DOHH2 (cell line): ENCODE measurements around the gene RASAL1.

Source experiments
- H3F3A ChIP-seq: fragments of 200-600 bp; sonication (generic), shearing (Covaris generic); 2 replicates; pipeline ENCODE4 v1.6.0; 2016; ENCODE audit warnings: antibody characterized with exemption, mild to moderate bottlenecking; ENCODE audit not compliant: control insufficient read depth, insufficient read depth
- H3K27ac ChIP-seq: fragments of 200-600 bp; sonication (generic); 2 replicates; pipeline ENCODE4 v1.5.1; 2014; ENCODE audit warnings: low read depth, mild to moderate bottlenecking, low read length, moderate library complexity
- H3K27me3 ChIP-seq: fragments of 200-600 bp; sonication (generic); 2 replicates; pipeline ENCODE4 v1.6.1; 2014; ENCODE audit warnings: mild to moderate bottlenecking, low read length, mixed read lengths; ENCODE audit not compliant: control insufficient read depth
- H3K36me3 ChIP-seq: fragments of 200-600 bp; sonication (generic); 2 replicates; pipeline ENCODE4 v1.6.1; 2014; ENCODE audit warnings: mild to moderate bottlenecking, low read length, moderate library complexity, mixed read lengths; ENCODE audit not compliant: control insufficient read depth
- H3K4me1 ChIP-seq: fragments of 200-600 bp; sonication (generic); 2 replicates; pipeline ENCODE4 v1.6.1; 2014; ENCODE audit warnings: mild to moderate bottlenecking, low read length, mixed read lengths; ENCODE audit not compliant: control insufficient read depth
- H3K4me2 ChIP-seq: fragments of 200-600 bp; sonication (generic); 2 replicates; pipeline ENCODE4 v1.6.0; 2014; ENCODE audit warnings: mild to moderate bottlenecking, low read length, moderate library complexity
- H3K4me3 ChIP-seq: fragments of 200-600 bp; sonication (generic); 2 replicates; pipeline ENCODE4 v1.5.1; 2014; ENCODE audit warnings: mild to moderate bottlenecking, low read length, mixed read lengths
- H3K79me2 ChIP-seq: fragments of 200-600 bp; sonication (generic); 2 replicates; pipeline ENCODE4 v1.6.1; 2014; ENCODE audit warnings: mild to moderate bottlenecking, low read length, mixed read lengths; ENCODE audit not compliant: control insufficient read depth
- H3K9me2 ChIP-seq: fragments of 200-600 bp; sonication (generic); replicated peaks from 2 replicates; pipeline ENCODE4 v1.6.1; 2014; ENCODE audit warnings: mild to moderate bottlenecking, low read length, mixed read lengths; ENCODE audit not compliant: control insufficient read depth
- H3K9me3 ChIP-seq: fragments of 200-600 bp; sonication (generic); 2 replicates; pipeline ENCODE4 v1.6.1; 2014; ENCODE audit warnings: antibody characterized with exemption, low read length, mixed read lengths; ENCODE audit not compliant: control insufficient read depth, insufficient read depth
- H4K20me1 ChIP-seq: fragments of 200-600 bp; sonication (generic); 2 replicates; pipeline ENCODE4 v1.6.0; 2014; ENCODE audit warnings: low read depth, mild to moderate bottlenecking, antibody characterized with exemption, low read length, moderate library complexity; ENCODE audit not compliant: control insufficient read depth, insufficient read depth
- EZH2phosphoT487 ChIP-seq: fragments of 200-600 bp; sonication (generic); IDR thresholded peaks from 2 replicates; pipeline ENCODE4 v1.6.1; 2017; ENCODE audit warnings: borderline replicate concordance, mild to moderate bottlenecking, antibody characterized with exemption, low read length, moderate library complexity, mixed read lengths
- TF ChIP-seq, protein P1 (sequence below): fragments of 200-600 bp; sonication (generic); IDR thresholded peaks from one replicate; pipeline ENCODE4 v1.5.1; 2014; ENCODE audit warnings: antibody characterized with exemption, mild to moderate bottlenecking, low read depth, low read length; ENCODE audit not compliant: poor library complexity, severe bottlenecking

Gene RASAL1

DNA sequence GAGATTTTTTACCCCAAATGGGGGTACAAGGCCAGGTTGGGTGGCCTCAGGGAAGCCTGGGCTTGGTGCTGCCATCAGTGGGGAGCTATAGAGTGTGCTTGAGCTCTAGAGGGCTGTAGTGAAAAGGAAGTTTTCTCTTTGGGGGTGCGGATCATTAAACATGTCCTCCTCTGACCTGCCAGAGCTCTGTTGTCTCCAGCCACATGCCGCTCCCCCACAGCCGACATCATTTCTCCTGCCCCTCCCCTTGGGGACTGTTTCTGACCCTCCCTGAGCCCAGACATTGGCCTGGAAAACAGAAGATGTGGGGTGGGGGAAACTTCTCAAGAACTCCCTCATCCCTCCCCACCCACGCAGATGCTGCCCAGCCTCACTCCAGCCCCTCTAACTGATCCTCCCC is 53.7 kb downstream of the RASAL1 start:
- H3K27me3 ChIP-seq, result no peaks in the 10 kb centered on the region
- TF ChIP-seq EZH2phosphoT487, result no peak
- TF ChIP-seq, protein P1, sequence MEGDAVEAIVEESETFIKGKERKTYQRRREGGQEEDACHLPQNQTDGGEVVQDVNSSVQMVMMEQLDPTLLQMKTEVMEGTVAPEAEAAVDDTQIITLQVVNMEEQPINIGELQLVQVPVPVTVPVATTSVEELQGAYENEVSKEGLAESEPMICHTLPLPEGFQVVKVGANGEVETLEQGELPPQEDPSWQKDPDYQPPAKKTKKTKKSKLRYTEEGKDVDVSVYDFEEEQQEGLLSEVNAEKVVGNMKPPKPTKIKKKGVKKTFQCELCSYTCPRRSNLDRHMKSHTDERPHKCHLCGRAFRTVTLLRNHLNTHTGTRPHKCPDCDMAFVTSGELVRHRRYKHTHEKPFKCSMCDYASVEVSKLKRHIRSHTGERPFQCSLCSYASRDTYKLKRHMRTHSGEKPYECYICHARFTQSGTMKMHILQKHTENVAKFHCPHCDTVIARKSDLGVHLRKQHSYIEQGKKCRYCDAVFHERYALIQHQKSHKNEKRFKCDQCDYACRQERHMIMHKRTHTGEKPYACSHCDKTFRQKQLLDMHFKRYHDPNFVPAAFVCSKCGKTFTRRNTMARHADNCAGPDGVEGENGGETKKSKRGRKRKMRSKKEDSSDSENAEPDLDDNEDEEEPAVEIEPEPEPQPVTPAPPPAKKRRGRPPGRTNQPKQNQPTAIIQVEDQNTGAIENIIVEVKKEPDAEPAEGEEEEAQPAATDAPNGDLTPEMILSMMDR, result no peak
- H3K4me2 ChIP-seq, result peak overlapping the region; percentile 98; the same call in 1 of the 2 replicates
- peaks cover 94% of the 10 kb centered on the region for H3K36me3 ChIP-seq
- peaks cover 94% of the 10 kb centered on the region for H3K79me2 ChIP-seq
- H3K4me1 ChIP-seq, result peaks cover 99% of the 10 kb centered on the region
- H3F3A ChIP-seq, result peaks cover 76% of the 10 kb centered on the region
- no peak overlapping the region for H3K4me3 ChIP-seq
- H3K9me3 ChIP-seq, result no peaks in the 10 kb centered on the region
- peak overlapping the region; percentile 97 for H3K27ac ChIP-seq
- H3K9me2 ChIP-seq, result no peaks in the 10 kb centered on the region
- peaks cover 4% of the 10 kb centered on the region; the same call in 1 of the 2 replicates for H4K20me1 ChIP-seq

DNA sequence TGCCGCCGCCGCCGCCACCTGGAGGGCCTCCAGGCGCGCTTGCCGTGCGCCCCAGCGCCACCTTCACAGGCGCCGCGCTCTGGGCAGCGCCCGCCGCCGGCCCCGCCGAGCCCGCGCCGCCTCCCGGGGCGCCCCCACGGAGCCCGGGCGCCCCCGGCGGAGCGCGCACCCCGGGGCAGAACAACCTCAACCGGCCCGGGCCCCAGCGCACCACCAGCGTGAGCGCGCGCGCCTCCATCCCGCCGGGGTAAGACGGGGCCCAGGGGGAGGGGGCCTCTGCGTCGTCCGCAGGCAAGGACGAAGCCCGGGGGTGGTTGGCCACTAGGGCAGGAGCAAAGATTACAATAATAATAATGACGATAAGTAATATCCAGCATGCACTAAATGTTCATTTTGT is 57.7 kb downstream of the RASAL1 start:
- TF ChIP-seq, protein P1, result no peak
- no peak for TF ChIP-seq EZH2phosphoT487
- peaks cover 96% of the 10 kb centered on the region for H3K4me1 ChIP-seq
- H3K4me3 ChIP-seq, result peak overlapping the region; percentile 49
- peak overlapping the region; percentile 99 for H3K27ac ChIP-seq
- H3F3A ChIP-seq, result peaks cover 75% of the 10 kb centered on the region
- peaks cover 4% of the 10 kb centered on the region; the same call in 1 of the 2 replicates for H4K20me1 ChIP-seq
- H3K36me3 ChIP-seq, result peaks cover 89% of the 10 kb centered on the region
- peak overlapping the region; percentile 52 for H3K4me2 ChIP-seq
- H3K9me2 ChIP-seq, result no peaks in the 10 kb centered on the region
- peaks cover 84% of the 10 kb centered on the region for H3K79me2 ChIP-seq
- no peaks in the 10 kb centered on the region for H3K27me3 ChIP-seq
- no peaks in the 10 kb centered on the region for H3K9me3 ChIP-seq

DNA sequence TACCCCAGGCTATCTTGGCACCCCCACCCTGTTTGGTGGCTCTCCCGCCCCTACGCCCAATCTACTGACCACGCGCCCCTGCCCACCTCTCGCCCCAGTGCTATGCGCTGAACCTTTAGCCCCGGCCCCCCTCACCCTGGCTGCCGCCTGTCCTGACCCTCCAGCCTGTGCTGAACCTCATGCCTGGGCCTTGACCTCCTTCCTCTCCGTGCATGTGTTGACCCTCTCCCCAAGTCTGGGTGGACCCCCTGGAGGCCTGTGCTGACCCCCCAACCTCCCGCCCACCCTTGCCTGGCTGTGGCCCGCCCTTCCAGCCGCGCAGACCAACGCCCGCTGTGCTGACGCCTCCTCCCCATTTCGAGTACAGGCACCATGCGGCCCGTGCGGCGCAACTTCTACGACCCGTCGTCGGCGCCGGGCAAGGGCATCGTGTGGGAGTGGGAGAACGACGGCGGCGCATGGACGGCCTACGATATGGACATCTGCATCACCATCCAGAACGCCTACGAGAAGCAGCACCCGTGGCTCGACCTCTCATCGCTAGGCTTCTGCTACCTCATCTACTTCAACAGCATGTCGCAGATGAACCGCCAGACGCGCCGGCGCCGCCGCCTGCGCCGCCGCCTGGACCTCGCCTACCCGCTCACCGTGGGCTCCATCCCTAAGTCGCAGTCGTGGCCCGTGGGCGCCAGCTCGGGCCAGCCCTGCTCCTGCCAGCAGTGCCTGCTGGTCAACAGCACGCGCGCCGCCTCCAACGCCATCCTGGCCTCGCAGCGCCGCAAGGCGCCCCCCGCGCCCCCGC is 58.3 kb downstream of the RASAL1 start:
- no peaks in the 10 kb centered on the region for H3K9me3 ChIP-seq
- peaks cover 74% of the 10 kb centered on the region for H3F3A ChIP-seq
- no peaks in the 10 kb centered on the region for H3K27me3 ChIP-seq
- H3K36me3 ChIP-seq, result peaks cover 87% of the 10 kb centered on the region
- no peak for TF ChIP-seq EZH2phosphoT487
- TF ChIP-seq, protein P1, result no peak
- H3K27ac ChIP-seq, result peak overlapping the region; percentile 99
- H3K9me2 ChIP-seq, result no peaks in the 10 kb centered on the region
- peak overlapping the region; percentile 26 for H3K4me3 ChIP-seq
- peaks cover 4% of the 10 kb centered on the region; the same call in 1 of the 2 replicates for H4K20me1 ChIP-seq
- peaks cover 84% of the 10 kb centered on the region for H3K79me2 ChIP-seq
- peak overlapping the region; percentile 49 for H3K4me2 ChIP-seq
- H3K4me1 ChIP-seq, result peaks cover 96% of the 10 kb centered on the region
